HepG2 (cell line): ENCODE results near the gene TUBG2. TPM values are rescaled to one million over a fixed set of nuclear protein-coding genes. Genes with fewer than 3 reads are reported as not detected.

ENCODE experiments used
- ATAC-seq: fragments of 200-7000 bp; cut with Tn5 transposase; 3 replicates; pipeline ENCODE4 v1.9.1; 2020; ENCODE audit warnings: mild to moderate bottlenecking, moderate library complexity
- BruUV-seq: library from RNA; stranded (reverse); fragments of 400-500 nt; replicated peaks from 2 replicates; lab custom pipeline; 2021; lab: Mats Ljungman, UMichigan
- CTCF ChIA-PET: fragments of 300-600 bp; formaldehyde crosslinking; extraction: SDS; loops from one replicate; lab custom pipeline; 2021; ENCODE audit warnings: low total read pairs, inconsistent platforms, low intra/inter-chr PET ratio; lab: Yijun Ruan, JAX
- POLR2A ChIA-PET: fragments of 350-600 bp; sonication (Branson Sonifier 250); formaldehyde crosslinking; loops from one replicate; lab custom pipeline; 2020; ENCODE audit warnings: antibody characterized with exemption, inconsistent platforms; lab: Yijun Ruan, JAX
- DNase-seq: peaks from one replicate; pipeline ENCODE4 v3.0.0-alpha.2; 2015; ENCODE audit warnings: low spot score
- FAIRE-seq: peaks from 3 replicates; lab custom pipeline; 2011; peaks lifted over from hg19 to GRCh38; lab: Jason Lieb, UNC
- H2AFZ ChIP-seq: one replicate; pipeline ENCODE4 v1.6.1; 2011; ENCODE audit warnings: low read length, inconsistent platforms
- H3K27ac ChIP-seq: fragments of 300-600 bp; 3 replicates; pipeline ENCODE4 v1.8.0; 2011; ENCODE audit warnings: mixed run types, mild to moderate bottlenecking, mixed read lengths, low read length, inconsistent platforms; ENCODE audit not compliant: insufficient read depth; ENCODE audit errors: extremely low read length
- H3K27me3 ChIP-seq, 2 experiments: fragments of 200-600 bp in 1 of 2; 2 replicates in 1 of 2; 3 replicates in 1 of 2; pipeline versions ENCODE4 v1.6.0 to v1.8.0; 2011; ENCODE audit warnings: low read length in 2 of 2, mild to moderate bottlenecking in 2 of 2, moderate library complexity in 2 of 2, inconsistent platforms in 1 of 2; ENCODE audit not compliant: insufficient read depth in 2 of 2, control insufficient read depth in 1 of 2
- H3K36me3 ChIP-seq, 2 experiments: fragments of 200-600 bp in 1 of 2; replicated peaks in 1 of 2; 2 replicates in 1 of 2; 3 replicates in 1 of 2; pipeline versions ENCODE4 v1.5.1 to v1.8.0; 2011; ENCODE audit warnings: low read length in 2 of 2, inconsistent platforms in 1 of 2; ENCODE audit not compliant: insufficient read depth in 2 of 2, control insufficient read depth in 1 of 2
- H3K4me1 ChIP-seq: 2 replicates; pipeline ENCODE4 v1.5.1; 2012; ENCODE audit warnings: low read length, inconsistent platforms; ENCODE audit not compliant: insufficient read depth
- H3K4me2 ChIP-seq: 2 replicates; pipeline ENCODE4 v1.6.0; 2011; ENCODE audit warnings: low read depth, low read length, inconsistent platforms
- H3K4me3 ChIP-seq, 3 experiments: fragments of 200-600 bp in 1 of 3; sonication (generic), shearing (Covaris generic) in 1 of 3; replicated peaks in 1 of 3; 2 replicates each; pipeline ENCODE4 v1.5.1; 2011 to 2016; ENCODE audit warnings: low read length in 3 of 3, inconsistent platforms in 2 of 3, low read depth in 2 of 3, mild to moderate bottlenecking in 2 of 3, control low read depth in 1 of 3, mixed read lengths in 1 of 3; ENCODE audit not compliant: insufficient read depth in 1 of 3
- H3K79me2 ChIP-seq: one replicate; pipeline ENCODE4 v1.6.1; 2011; ENCODE audit warnings: low read length, inconsistent platforms; ENCODE audit not compliant: insufficient read depth
- H3K9ac ChIP-seq: 2 replicates; pipeline ENCODE4 v1.6.0; 2011; ENCODE audit warnings: mild to moderate bottlenecking, low read depth, low read length, inconsistent platforms; ENCODE audit not compliant: insufficient read depth
- H3K9me3 ChIP-seq: 2 replicates; pipeline ENCODE4 v1.5.1; 2012; ENCODE audit warnings: mild to moderate bottlenecking, low read length
- H4K20me1 ChIP-seq: 2 replicates; pipeline ENCODE4 v1.6.0; 2011; ENCODE audit warnings: inconsistent platforms, mild to moderate bottlenecking, low read length, moderate library complexity; ENCODE audit not compliant: insufficient read depth
- CCDC6 ChIP-seq: sonication (generic); formaldehyde crosslinking; IDR thresholded peaks from 2 replicates; pipeline ENCODE4 v1.8.1; 2022; ENCODE audit warnings: mild to moderate bottlenecking, missing genetic modification reagents, moderate library complexity
- HNRNPK ChIP-seq: fragments of 200-400 bp; formaldehyde crosslinking; IDR thresholded peaks from 2 replicates; pipeline ENCODE4 v1.6.1; 2018; ENCODE audit warnings: low read length, low read depth, moderate library complexity, mild to moderate bottlenecking; ENCODE audit not compliant: poor library complexity, severe bottlenecking
- KLF15 ChIP-seq: sonication (generic); formaldehyde crosslinking; IDR thresholded peaks from 2 replicates; pipeline ENCODE4 v1.8.1; 2023; ENCODE audit warnings: borderline replicate concordance, mild to moderate bottlenecking, inconsistent platforms, missing genetic modification reagents, mixed read lengths
- MNT ChIP-seq: fragments of 450-650 bp; IDR thresholded peaks from 2 replicates; pipeline ENCODE4 v1.6.1; 2016
- SCMH1 ChIP-seq: sonication (generic); formaldehyde crosslinking; IDR thresholded peaks from 2 replicates; pipeline ENCODE4 v1.9.0; 2021; ENCODE audit warnings: missing genetic modification reagents, mild to moderate bottlenecking, borderline replicate concordance
- ZNF101 ChIP-seq: sonication (generic); formaldehyde crosslinking; IDR thresholded peaks from 2 replicates; pipeline ENCODE4 v1.4.0; 2020; ENCODE audit warnings: mild to moderate bottlenecking, low read depth, missing genetic modification reagents, borderline replicate concordance
- ZNF616 ChIP-seq: sonication (generic); formaldehyde crosslinking; IDR thresholded peaks from 2 replicates; pipeline ENCODE4 v1.5.0; 2020; ENCODE audit warnings: low read depth, mild to moderate bottlenecking, missing genetic modification reagents
- WGBS: methylation state at CpG from one replicate; pipeline ENCODE4 v1.1.6; 2017; ENCODE audit warnings: low lambda C conversion rate; 5-methylcytosine and 5-hydroxymethylcytosine counted together
- in situ Hi-C: cut with HindIII; loops from 2 replicates; pipeline ENCODE4 v1.10.0; 2017; ENCODE audit warnings: low pct_unique_long_range_greater_than_20kb; ENCODE audit not compliant: extremely low pct_ligation_motif_present
- intact Hi-C: fragments of 100-400 bp; cut with micrococcal nuclease; formaldehyde crosslinking; loops from one replicate; pipeline ENCODE4 v1.10.0; 2022; ENCODE audit not compliant: unreplicated experiment
- polyA plus RNA-seq, 8 experiments: library from polyadenylated mRNA; depleted of rRNA in 3 of 8; stranded (reverse) in 7 of 8; unstranded in 1 of 8; fragments of >200 nt; fragmentation: Illumina TruSeq in 4 of 8; extraction: Trizol in 4 of 8; gene quantifications; 2 replicates each; pipeline versions ENCODE4 v1.2.1 to v1.2.3, GENCODE V29; 2011 to 2016; ENCODE audit warnings: low read depth in 4 of 8, missing spikeins in 1 of 8, mixed read lengths in 1 of 8; ENCODE audit not compliant: insufficient read depth in 1 of 8
- total RNA-seq, 5 experiments: library from RNA; depleted of rRNA; stranded (reverse); fragments of >200 nt; fragmentation: Illumina TruSeq; extraction: Trizol; gene quantifications; 2 replicates each; pipeline ENCODE4 v1.2.3, GENCODE V29; 2016; ENCODE audit warnings: low read depth in 1 of 5
- TF ChIP-seq, protein P1 (sequence below): sonication (generic); formaldehyde crosslinking; IDR thresholded peaks from 2 replicates; pipeline ENCODE4 v1.4.0; 2020; ENCODE audit warnings: missing genetic modification reagents
- TF ChIP-seq, protein P2 (sequence below): IDR thresholded peaks from 2 replicates; pipeline ENCODE4 v1.6.1; 2016; ENCODE audit warnings: mild to moderate bottlenecking

The TUBG2 gene
- total and polyA plus RNA-seq, 2 of the 13 experiments (the other 11 are each of a cell fraction or from before 2014, with no cell fraction given): 16.0 to 42.3 TPM

DNA sequence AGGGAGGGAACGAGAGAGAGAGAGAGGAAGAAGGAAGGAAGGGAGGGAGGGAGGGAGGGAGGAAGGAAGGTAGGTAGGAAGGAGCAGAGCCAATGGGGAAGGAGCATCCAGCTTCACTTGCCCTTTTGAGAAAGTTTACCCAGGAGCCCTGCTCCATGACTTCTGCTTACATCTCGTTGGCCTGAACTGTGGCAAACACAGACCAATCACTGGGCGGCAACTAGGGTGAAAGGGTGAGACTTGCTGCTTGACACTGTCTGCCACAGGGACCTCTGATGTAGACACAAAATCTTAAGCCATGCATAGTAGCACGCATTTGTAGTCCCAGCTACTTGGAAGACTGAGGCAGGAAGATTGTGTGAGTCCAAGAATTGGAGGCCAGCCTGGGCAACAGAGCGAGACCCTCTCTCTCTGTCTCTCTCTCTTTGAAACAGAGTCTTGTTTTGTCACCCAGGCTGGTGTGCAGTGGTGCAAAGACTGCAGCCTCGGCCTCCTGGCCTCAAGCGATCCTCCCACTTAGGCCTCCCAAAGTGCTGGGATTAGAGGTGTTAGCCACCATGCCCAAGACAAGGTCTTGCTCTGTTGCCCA is 19.5 kb upstream of the TUBG2 start:
- CTCF ChIA-PET: no interaction called here
- no peak for ATAC-seq
- intact Hi-C loops: no loop called here
- Histone ChIP-seq H3K9me3 (no peaks in the 10 kb centered on the region), H2AFZ (no peak overlapping the region), H3K79me2 (no peaks in the 10 kb centered on the region), H3K27me3 (peaks cover 2 to 10% of the 10 kb centered on the region in 2 experiments; a peak in 1 of 5 replicates), H3K27ac (no peak overlapping the region), H3K36me3 (no peaks in the 10 kb centered on the region), H3K4me2 (no peak overlapping the region), H3K4me1 (peaks cover 9% of the 10 kb centered on the region; the same call in 1 of the 2 replicates), H4K20me1 (no peaks in the 10 kb centered on the region), H3K4me3 (no peak overlapping the region), H3K9ac (no peak overlapping the region)
- in situ Hi-C loops: no loop called here
- POLR2A ChIA-PET: no interaction called here
- no peak for DNase-seq
- FAIRE-seq: no peak
- no TSS peak for BruUV-seq
- 41% methylated on average over 6 of the region's 7 CpGs for WGBS
- TF ChIP-seq KLF15 (CRISPR knock-in tag): no peak
- TF ChIP-seq, protein P1, sequence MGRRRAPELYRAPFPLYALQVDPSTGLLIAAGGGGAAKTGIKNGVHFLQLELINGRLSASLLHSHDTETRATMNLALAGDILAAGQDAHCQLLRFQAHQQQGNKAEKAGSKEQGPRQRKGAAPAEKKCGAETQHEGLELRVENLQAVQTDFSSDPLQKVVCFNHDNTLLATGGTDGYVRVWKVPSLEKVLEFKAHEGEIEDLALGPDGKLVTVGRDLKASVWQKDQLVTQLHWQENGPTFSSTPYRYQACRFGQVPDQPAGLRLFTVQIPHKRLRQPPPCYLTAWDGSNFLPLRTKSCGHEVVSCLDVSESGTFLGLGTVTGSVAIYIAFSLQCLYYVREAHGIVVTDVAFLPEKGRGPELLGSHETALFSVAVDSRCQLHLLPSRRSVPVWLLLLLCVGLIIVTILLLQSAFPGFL (CRISPR knock-in tag): no peak
- no peak for TF ChIP-seq ZNF616 (CRISPR knock-in tag)
- TF ChIP-seq MNT: no peak
- TF ChIP-seq, protein P2, sequence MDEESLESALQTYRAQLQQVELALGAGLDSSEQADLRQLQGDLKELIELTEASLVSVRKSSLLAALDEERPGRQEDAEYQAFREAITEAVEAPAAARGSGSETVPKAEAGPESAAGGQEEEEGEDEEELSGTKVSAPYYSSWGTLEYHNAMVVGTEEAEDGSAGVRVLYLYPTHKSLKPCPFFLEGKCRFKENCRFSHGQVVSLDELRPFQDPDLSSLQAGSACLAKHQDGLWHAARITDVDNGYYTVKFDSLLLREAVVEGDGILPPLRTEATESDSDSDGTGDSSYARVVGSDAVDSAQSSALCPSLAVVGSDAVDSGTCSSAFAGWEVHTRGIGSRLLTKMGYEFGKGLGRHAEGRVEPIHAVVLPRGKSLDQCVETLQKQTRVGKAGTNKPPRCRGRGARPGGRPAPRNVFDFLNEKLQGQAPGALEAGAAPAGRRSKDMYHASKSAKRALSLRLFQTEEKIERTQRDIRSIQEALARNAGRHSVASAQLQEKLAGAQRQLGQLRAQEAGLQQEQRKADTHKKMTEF: no peak
- no peak for TF ChIP-seq HNRNPK
- no peak for TF ChIP-seq SCMH1 (CRISPR knock-in tag)
- no peak for TF ChIP-seq ZNF101 (CRISPR knock-in tag)
- TF ChIP-seq CCDC6 (CRISPR knock-in tag): no peak
